GM12872 (cell line): ENCODE measurements around the gene LPP.

Experiments used
- CTCF ChIP-seq: IDR thresholded peaks from 3 replicates; pipeline ENCODE4 v1.5.1; 2011; ENCODE audit warnings: low read depth, mild to moderate bottlenecking, low read length, moderate library complexity; ENCODE audit not compliant: insufficient read depth

Gene LPP

GRCh38 chr3:188319569-188319968 lies 165.6 kb downstream of the LPP start:
- no peak for TF ChIP-seq CTCF

DNA sequence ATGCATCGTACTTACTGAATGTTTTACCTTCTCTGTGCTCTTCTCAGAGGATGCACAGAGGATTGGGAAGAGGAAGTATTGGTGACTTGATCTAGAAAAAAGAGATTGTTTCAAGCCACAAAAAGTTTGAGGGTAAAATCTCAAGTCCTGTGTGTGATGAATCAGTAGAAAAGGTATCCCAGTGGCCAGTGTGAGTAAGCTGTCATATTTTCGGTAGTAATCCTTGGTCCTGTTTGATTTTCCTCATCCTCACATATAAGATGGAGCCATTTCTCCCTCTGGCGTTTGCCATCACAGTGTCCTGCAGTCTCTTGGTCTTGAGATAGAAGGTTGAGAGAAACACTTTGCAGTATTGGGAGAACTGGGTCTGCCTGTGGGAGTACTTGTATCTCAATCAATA lies 166.8 kb downstream of the LPP start:
- no peak for TF ChIP-seq CTCF

DNA sequence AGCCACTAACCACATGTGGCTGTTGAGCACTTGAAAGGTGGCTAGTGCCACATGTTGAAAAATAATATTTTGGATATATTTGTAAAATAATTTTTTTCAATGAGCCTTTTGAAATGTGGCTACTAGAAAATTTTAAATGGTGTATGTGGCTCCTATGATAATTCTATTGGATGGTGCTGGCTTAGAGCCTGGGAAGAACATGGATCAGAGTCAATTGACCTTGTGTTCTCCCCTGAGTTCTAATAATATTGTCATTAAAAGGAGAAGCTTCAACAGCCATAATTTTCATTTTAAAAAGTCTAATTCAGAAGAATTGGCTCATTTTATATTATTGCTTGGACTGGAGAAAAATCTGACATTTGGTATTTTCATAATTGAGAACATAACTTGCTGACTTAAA lies 167.3 kb downstream of the LPP start:
- no peak for TF ChIP-seq CTCF

- TF ChIP-seq CTCF: no peak
These were observed 168.4 kb downstream of the LPP start for GRCh38 chr3:188322135-188322887.

DNA sequence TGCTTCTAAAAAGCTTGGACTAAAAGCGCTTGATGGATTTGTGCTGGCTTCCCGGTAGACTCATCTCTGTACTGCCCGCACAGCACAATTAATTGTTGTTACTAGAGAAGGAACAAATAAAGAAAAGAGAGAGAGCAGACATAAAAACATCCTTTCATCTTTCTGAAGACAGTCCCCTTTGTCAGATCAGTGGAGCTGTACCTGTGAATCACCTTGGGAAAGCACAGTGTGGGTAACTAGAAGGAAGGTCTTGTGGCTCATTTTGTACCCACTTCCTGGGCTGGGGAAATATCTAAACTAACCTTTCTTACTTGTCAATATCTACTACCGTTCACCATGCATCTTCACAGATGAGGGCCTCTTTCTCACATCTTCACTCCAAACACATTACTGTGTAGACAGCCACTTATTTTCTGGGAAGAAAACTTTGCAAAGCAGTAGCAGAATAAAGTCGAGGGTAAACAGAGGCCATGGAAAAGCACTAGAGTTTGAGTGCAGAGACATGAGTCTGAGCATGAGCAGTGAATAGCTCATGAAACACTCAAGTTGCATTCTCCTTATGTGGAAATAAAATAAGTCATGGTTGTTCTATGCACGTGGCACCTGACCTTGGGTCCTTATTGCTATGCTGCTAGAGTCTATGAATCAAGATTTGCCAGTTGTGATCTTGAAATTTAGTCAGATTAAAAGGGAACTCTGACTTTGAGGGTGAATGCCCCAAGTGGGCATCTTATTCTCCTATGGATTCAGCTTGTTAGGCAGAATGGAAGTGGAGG lies 169.3 kb downstream of the LPP start:
- no peak for TF ChIP-seq CTCF

GRCh38 chr3:188326111-188326510 lies 172.2 kb downstream of the LPP start:
- no peak for TF ChIP-seq CTCF

DNA sequence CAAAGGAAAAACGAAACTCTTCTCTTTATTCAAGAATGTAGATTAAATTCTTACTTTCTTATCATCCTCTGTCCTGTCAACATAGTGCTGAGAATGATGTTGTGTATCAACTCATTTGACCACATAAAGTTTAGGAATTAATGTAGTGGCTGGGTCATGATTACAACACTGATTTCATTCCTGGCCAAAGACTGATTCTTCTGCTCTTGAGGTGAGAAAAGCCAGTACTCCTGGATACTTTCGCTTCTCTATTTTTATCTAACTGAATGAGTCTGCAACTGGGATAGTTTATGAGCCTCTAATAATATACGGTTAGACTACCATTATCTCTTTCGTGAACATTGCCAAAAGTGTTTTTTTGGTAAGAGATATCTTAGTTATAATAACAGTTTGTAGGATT lies 173.0 kb downstream of the LPP start:
- no peak for TF ChIP-seq CTCF
